Measurements from ENCODE around the gene FANCM.

- TF ChIP-seq POLR2AphosphoS5 (IDR thresholded peaks at IDR 0.05; ENCODE audit: insufficient read depth, low read depth, low read length) (no peak), POLR2A (IDR thresholded peaks at IDR 0.05; ENCODE audit: low read depth, low read length) (no peak), CTCF (IDR thresholded peaks at IDR 0.05; ENCODE audit: extremely low read depth in 1 of 2, insufficient read depth in 1 of 2, low read depth in 1 of 2, low read length in 2 of 2) (no peak)
Observed at GRCh38 chr14:45140661-45141187, 5.0 kb downstream of the FANCM start.
